ENCODE measurements around the gene TMC4. TPM values are rescaled to one million over a fixed set of nuclear protein-coding genes. Genes with fewer than 3 reads are reported as not detected.

The TMC4 gene
- total RNA-seq, 1 donor from 2014 or later: 1.0 TPM

- Histone ChIP-seq H3K36me3 (ENCODE audit: control insufficient read depth in 3 of 3, insufficient read depth in 3 of 3, low read length in 3 of 3) (no peaks in the 10 kb centered on the region), H3K9ac (ENCODE audit: low read depth in 1 of 3, low read length in 3 of 3) (no peak overlapping the region), H3K27ac (ENCODE audit: low read depth, low read length) (no peak overlapping the region), H3K4me3 (ENCODE audit: low read length in 3 of 3) (no peak overlapping the region), H3K4me1 (ENCODE audit: control insufficient read depth in 3 of 3, insufficient read depth in 3 of 3, low read length in 3 of 3) (peaks cover 0 to 6% (median 4%) of the 10 kb centered on the region in 3 donors), H3K27me3 (ENCODE audit: control insufficient read depth in 3 of 3, insufficient read depth in 3 of 3, low read length in 3 of 3) (peaks cover 13 to 37% (median 25%) of the 10 kb centered on the region in 3 donors), H3K9me3 (ENCODE audit: control insufficient read depth in 3 of 3, low read length in 3 of 3) (no peaks in the 10 kb centered on the region)
Observed at GRCh38 chr19:54169149-54169740, 3.7 kb downstream of the TMC4 start.

- H3K4me3 ChIP-seq (ENCODE audit: low read length in 3 of 3): no peak overlapping the region
- no peaks in the 10 kb centered on the region for H3K9me3 ChIP-seq (ENCODE audit: control insufficient read depth in 3 of 3, low read length in 3 of 3)
- no peaks in the 10 kb centered on the region for H3K36me3 ChIP-seq (ENCODE audit: control insufficient read depth in 3 of 3, insufficient read depth in 3 of 3, low read length in 3 of 3)
- no peak overlapping the region for H3K9ac ChIP-seq (ENCODE audit: low read depth in 1 of 3, low read length in 3 of 3)
- H3K27me3 ChIP-seq (ENCODE audit: control insufficient read depth in 3 of 3, insufficient read depth in 3 of 3, low read length in 3 of 3): peaks cover 11 to 34% (median 23%) of the 10 kb centered on the region in 3 donors
- H3K4me1 ChIP-seq (ENCODE audit: control insufficient read depth in 3 of 3, insufficient read depth in 3 of 3, low read length in 3 of 3): peaks cover 0 to 9% (median 4%) of the 10 kb centered on the region in 3 donors
- no peak overlapping the region for H3K27ac ChIP-seq (ENCODE audit: low read depth, low read length)
Observed at GRCh38 chr19:54168174-54168917, 4.6 kb downstream of the TMC4 start.

- H3K36me3 ChIP-seq (ENCODE audit: control insufficient read depth in 3 of 3, insufficient read depth in 3 of 3, low read length in 3 of 3): no peaks in the 10 kb centered on the region
- H3K9me3 ChIP-seq (ENCODE audit: control insufficient read depth in 3 of 3, low read length in 3 of 3): no peaks in the 10 kb centered on the region
- H3K27me3 ChIP-seq (ENCODE audit: control insufficient read depth in 3 of 3, insufficient read depth in 3 of 3, low read length in 3 of 3): peaks cover 5 to 33% (median 15%) of the 10 kb centered on the region in 3 donors
- H3K4me1 ChIP-seq (ENCODE audit: control insufficient read depth in 3 of 3, insufficient read depth in 3 of 3, low read length in 3 of 3): peaks cover 14 to 25% (median 22%) of the 10 kb centered on the region in 3 donors
- no peak overlapping the region for H3K4me3 ChIP-seq (ENCODE audit: low read length in 3 of 3)
- H3K9ac ChIP-seq (ENCODE audit: low read depth in 1 of 3, low read length in 3 of 3): no peak overlapping the region
- H3K27ac ChIP-seq (ENCODE audit: low read depth, low read length): no peak overlapping the region
Observed at GRCh38 chr19:54165222-54165621, 7.7 kb downstream of the TMC4 start.

GRCh38 chr19:54164369-54165068, 8.4 kb downstream of the TMC4 start:
- peaks cover 16 to 28% (median 26%) of the 10 kb centered on the region in 3 donors for H3K4me1 ChIP-seq (ENCODE audit: control insufficient read depth in 3 of 3, insufficient read depth in 3 of 3, low read length in 3 of 3)
- H3K27ac ChIP-seq (ENCODE audit: low read depth, low read length): no peak overlapping the region

GRCh38 chr19:54162884-54163283, 10.1 kb downstream of the TMC4 start:
- H3K27ac ChIP-seq (ENCODE audit: low read depth, low read length): no peak overlapping the region
- H3K4me3 ChIP-seq (ENCODE audit: low read length in 3 of 3): no peak overlapping the region
- H3K4me1 ChIP-seq (ENCODE audit: control insufficient read depth in 3 of 3, insufficient read depth in 3 of 3, low read length in 3 of 3): peaks cover 27 to 36% (median 36%) of the 10 kb centered on the region in 3 donors
- H3K9me3 ChIP-seq (ENCODE audit: control insufficient read depth in 3 of 3, low read length in 3 of 3): no peaks in the 10 kb centered on the region
- peaks cover 0 to 3% (median 3%) of the 10 kb centered on the region in 3 donors for H3K36me3 ChIP-seq (ENCODE audit: control insufficient read depth in 3 of 3, insufficient read depth in 3 of 3, low read length in 3 of 3)
- peaks cover 5 to 28% (median 15%) of the 10 kb centered on the region in 3 donors for H3K27me3 ChIP-seq (ENCODE audit: control insufficient read depth in 3 of 3, insufficient read depth in 3 of 3, low read length in 3 of 3)
- no peak overlapping the region for H3K9ac ChIP-seq (ENCODE audit: low read depth in 1 of 3, low read length in 3 of 3)

More at GRCh38 chr19:54164369-54165068, 8.4 kb downstream of the TMC4 start:
- Histone ChIP-seq H3K9me3 (ENCODE audit: control insufficient read depth in 3 of 3, low read length in 3 of 3) (no peaks in the 10 kb centered on the region), H3K27me3 (ENCODE audit: control insufficient read depth in 3 of 3, insufficient read depth in 3 of 3, low read length in 3 of 3) (peaks cover 5 to 33% (median 15%) of the 10 kb centered on the region in 3 donors), H3K9ac (ENCODE audit: low read depth in 1 of 3, low read length in 3 of 3) (no peak overlapping the region), H3K4me3 (ENCODE audit: low read length in 3 of 3) (peak overlapping the region in 1 of 3 donors; percentile 45), H3K36me3 (ENCODE audit: control insufficient read depth in 3 of 3, insufficient read depth in 3 of 3, low read length in 3 of 3) (no peaks in the 10 kb centered on the region)

- peaks cover 27 to 36% (median 36%) of the 10 kb centered on the region in 3 donors for H3K4me1 ChIP-seq (ENCODE audit: control insufficient read depth in 3 of 3, insufficient read depth in 3 of 3, low read length in 3 of 3)
- H3K27me3 ChIP-seq (ENCODE audit: control insufficient read depth in 3 of 3, insufficient read depth in 3 of 3, low read length in 3 of 3): peaks cover 5 to 28% (median 15%) of the 10 kb centered on the region in 3 donors
- H3K9ac ChIP-seq (ENCODE audit: low read depth in 1 of 3, low read length in 3 of 3): no peak overlapping the region
- no peaks in the 10 kb centered on the region for H3K9me3 ChIP-seq (ENCODE audit: control insufficient read depth in 3 of 3, low read length in 3 of 3)
- peak overlapping the region in 2 of 3 donors; percentile 30 to 68 for H3K4me3 ChIP-seq (ENCODE audit: low read length in 3 of 3)
- peaks cover 4 to 7% (median 5%) of the 10 kb centered on the region in 3 donors for H3K36me3 ChIP-seq (ENCODE audit: control insufficient read depth in 3 of 3, insufficient read depth in 3 of 3, low read length in 3 of 3)
- no peak overlapping the region for H3K27ac ChIP-seq (ENCODE audit: low read depth, low read length)
Observed at GRCh38 chr19:54162241-54162805, 10.6 kb downstream of the TMC4 start.

GRCh38 chr19:54160854-54161253, 12.1 kb downstream of the TMC4 start:
- Histone ChIP-seq H3K4me3 (ENCODE audit: low read length in 3 of 3) (peak overlapping the region; percentile 75 to 88 (median 79)), H3K27me3 (ENCODE audit: control insufficient read depth in 3 of 3, insufficient read depth in 3 of 3, low read length in 3 of 3) (peaks cover 5 to 28% (median 11%) of the 10 kb centered on the region in 3 donors), H3K9me3 (ENCODE audit: control insufficient read depth in 3 of 3, low read length in 3 of 3) (no peaks in the 10 kb centered on the region), H3K9ac (ENCODE audit: low read depth in 1 of 3, low read length in 3 of 3) (peak overlapping the region; percentile 79 to 90 (median 84)), H3K36me3 (ENCODE audit: control insufficient read depth in 3 of 3, insufficient read depth in 3 of 3, low read length in 3 of 3) (peaks cover 15 to 22% (median 17%) of the 10 kb centered on the region in 3 donors), H3K4me1 (ENCODE audit: control insufficient read depth in 3 of 3, insufficient read depth in 3 of 3, low read length in 3 of 3) (peaks cover 27 to 36% (median 36%) of the 10 kb centered on the region in 3 donors), H3K27ac (ENCODE audit: low read depth, low read length) (no peak overlapping the region)

GRCh38 chr19:54160182-54160811, 12.7 kb downstream of the TMC4 start:
- Histone ChIP-seq H3K27me3 (ENCODE audit: control insufficient read depth in 3 of 3, insufficient read depth in 3 of 3, low read length in 3 of 3) (peaks cover 2 to 25% (median 10%) of the 10 kb centered on the region in 3 donors), H3K36me3 (ENCODE audit: control insufficient read depth in 3 of 3, insufficient read depth in 3 of 3, low read length in 3 of 3) (peaks cover 18 to 24% (median 21%) of the 10 kb centered on the region in 3 donors), H3K9ac (ENCODE audit: low read depth in 1 of 3, low read length in 3 of 3) (peak overlapping the region; percentile 79 to 90 (median 84)), H3K4me3 (ENCODE audit: low read length in 3 of 3) (peak overlapping the region; percentile 75 to 88 (median 79)), H3K4me1 (ENCODE audit: control insufficient read depth in 3 of 3, insufficient read depth in 3 of 3, low read length in 3 of 3) (peaks cover 27 to 36% (median 36%) of the 10 kb centered on the region in 3 donors), H3K9me3 (ENCODE audit: control insufficient read depth in 3 of 3, low read length in 3 of 3) (no peaks in the 10 kb centered on the region), H3K27ac (ENCODE audit: low read depth, low read length) (peak overlapping the region; percentile 86)

All from skeletal muscle tissue (tissue), 4 donors.